ENCODE measurements around the gene COL9A3. TPM values are rescaled to one million over a fixed set of nuclear protein-coding genes. Genes with fewer than 3 reads are reported as not detected.
A peak's percentile ranks its signal among the peaks of the same experiment; 100 is the strongest.

COL9A3 gene
- total RNA-seq, 2 experiments from 2014 or later, result 0.45 TPM; not detected in 1

DNA sequence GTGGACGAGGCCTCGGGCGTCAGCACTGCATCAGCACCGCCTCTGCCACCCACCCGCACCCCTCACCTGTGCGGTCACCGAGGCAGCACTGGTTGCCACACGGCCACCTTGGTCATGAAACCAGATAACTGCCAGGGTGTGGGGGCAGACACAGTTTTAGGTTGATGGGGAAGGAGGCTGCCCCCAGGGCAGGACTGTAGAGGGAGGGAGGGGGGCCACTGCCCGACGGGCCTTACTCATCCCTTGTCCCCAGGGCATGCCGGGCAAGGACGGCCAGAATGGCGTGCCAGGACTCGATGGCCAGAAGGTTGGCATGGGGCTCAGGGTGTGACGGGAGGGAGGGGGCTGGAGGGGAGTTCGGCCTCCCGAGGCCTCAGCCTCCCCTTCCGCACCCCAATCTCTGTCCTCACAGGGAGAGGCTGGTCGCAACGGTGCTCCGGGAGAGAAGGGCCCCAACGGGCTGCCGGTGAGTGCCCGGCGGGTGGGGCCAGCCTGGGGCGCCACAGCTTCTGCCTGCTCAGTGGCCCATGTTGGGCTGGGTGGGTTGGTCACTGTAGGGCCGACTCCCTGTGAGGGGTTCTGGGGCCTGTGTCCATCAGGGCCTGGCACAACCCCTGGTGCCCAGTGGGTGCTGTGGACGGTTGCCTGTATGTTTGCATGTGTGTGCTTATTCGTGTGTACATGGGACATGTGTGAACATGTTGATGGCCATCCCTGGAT, 11.8 kb downstream of the COL9A3 start:
- H3K36me3 Mint-ChIP-seq, result no peaks in the 10 kb centered on the region
- no peak overlapping the region for H3K27ac Mint-ChIP-seq
- H3K27me3 Mint-ChIP-seq, result no peaks in the 10 kb centered on the region
- no peak overlapping the region for H3K4me3 Mint-ChIP-seq
- DNase-seq (no peak), ATAC-seq (no peak)
- no peaks in the 10 kb centered on the region for H3K9me3 Mint-ChIP-seq (ENCODE audit: low read depth)
- CTCF ChIA-PET, result no interaction called here
- peaks cover 9% of the 10 kb centered on the region for H3K4me1 Mint-ChIP-seq

DNA sequence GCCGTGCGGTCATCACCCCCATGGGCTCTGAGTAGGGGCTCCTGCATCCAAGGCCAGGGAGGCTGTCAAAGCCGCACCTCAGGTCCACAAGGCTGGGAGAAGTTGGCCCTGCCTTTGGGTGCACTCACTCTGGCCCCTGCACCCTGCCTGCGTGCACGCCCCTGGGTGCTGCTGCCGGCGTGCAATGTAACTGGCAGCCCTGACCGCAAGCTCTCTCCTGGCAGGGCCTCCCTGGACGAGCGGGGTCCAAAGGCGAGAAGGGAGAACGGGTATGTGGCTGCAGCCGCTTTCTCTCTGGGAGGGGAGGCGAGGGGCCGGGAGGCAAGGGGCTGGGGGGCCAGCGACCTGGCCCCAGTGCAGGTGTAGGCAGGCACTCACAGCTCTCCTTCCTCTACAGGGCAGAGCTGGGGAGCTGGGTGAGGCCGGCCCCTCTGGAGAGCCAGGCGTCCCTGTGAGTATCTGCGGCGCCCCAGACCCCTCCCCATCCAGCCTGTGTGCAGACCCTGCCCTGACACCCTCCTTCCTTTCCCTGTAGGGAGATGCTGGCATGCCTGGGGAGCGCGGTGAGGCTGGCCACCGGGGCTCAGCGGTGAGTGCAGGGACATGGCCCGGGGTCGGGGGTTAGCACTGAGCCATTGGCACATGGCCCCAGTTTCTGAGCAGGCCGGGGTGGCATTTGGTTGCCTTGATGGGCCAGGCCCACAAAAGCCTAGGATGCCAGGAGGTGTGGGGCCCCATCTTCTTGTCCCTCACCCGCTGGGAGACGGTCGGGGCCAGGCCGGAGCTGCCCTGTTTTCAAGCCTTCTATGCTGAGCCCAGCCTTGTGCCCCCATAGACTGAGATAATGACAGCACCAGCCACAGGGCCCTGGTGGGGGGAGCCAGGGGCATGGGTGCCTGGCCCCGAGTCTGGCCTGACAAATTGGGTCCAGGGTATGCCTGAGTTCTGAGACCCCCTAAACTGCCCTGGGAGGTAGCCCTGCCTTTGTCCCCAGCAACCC, 12.7 kb downstream of the COL9A3 start:
- ATAC-seq, result no peak
- Mint-ChIP-seq H3K4me3 (no peak overlapping the region), H3K36me3 (no peaks in the 10 kb centered on the region), H3K27me3 (no peaks in the 10 kb centered on the region), H3K9me3 (ENCODE audit: low read depth) (no peaks in the 10 kb centered on the region), H3K4me1 (peaks cover 9% of the 10 kb centered on the region), H3K27ac (no peak overlapping the region)
- DNase-seq, result no peak
- CTCF ChIA-PET, result no interaction called here

- no peaks in the 10 kb centered on the region for H3K9me3 Mint-ChIP-seq (ENCODE audit: low read depth)
- H3K4me1 Mint-ChIP-seq, result peaks cover 9% of the 10 kb centered on the region
- DNase-seq (no peak), ATAC-seq (no peak)
- no peak overlapping the region for H3K4me3 Mint-ChIP-seq
- no peak overlapping the region for H3K27ac Mint-ChIP-seq
- no peaks in the 10 kb centered on the region for H3K27me3 Mint-ChIP-seq
- H3K36me3 Mint-ChIP-seq, result no peaks in the 10 kb centered on the region
- CTCF ChIA-PET, result no interaction called here
Observed at GRCh38 chr20:62830251-62830650, 13.4 kb downstream of the COL9A3 start.

- CTCF ChIA-PET, result no interaction called here
- no peaks in the 10 kb centered on the region for H3K36me3 Mint-ChIP-seq
- no peak for ATAC-seq
- no peak for DNase-seq
- no peaks in the 10 kb centered on the region for H3K9me3 Mint-ChIP-seq (ENCODE audit: low read depth)
- H3K4me1 Mint-ChIP-seq, result peaks cover 9% of the 10 kb centered on the region
- no peaks in the 10 kb centered on the region for H3K27me3 Mint-ChIP-seq
- no peak overlapping the region for H3K4me3 Mint-ChIP-seq
- no peak overlapping the region for H3K27ac Mint-ChIP-seq
Observed at GRCh38 chr20:62830821-62831220, 14.0 kb downstream of the COL9A3 start.

GRCh38 chr20:62831361-62831788, 14.5 kb downstream of the COL9A3 start:
- Mint-ChIP-seq H3K27me3 (no peaks in the 10 kb centered on the region), H3K9me3 (ENCODE audit: low read depth) (no peaks in the 10 kb centered on the region), H3K36me3 (no peaks in the 10 kb centered on the region), H3K4me1 (peaks cover 9% of the 10 kb centered on the region), H3K4me3 (no peak overlapping the region), H3K27ac (no peak overlapping the region)
- no peak for DNase-seq
- no peak for ATAC-seq
- CTCF ChIA-PET, result interaction anchor here (1.2 kb wide), 2 partner anchors 15 to 23 kb away, joined by 3 to 4 read pairs; no protein-coding TSS in a partner anchor

DNA sequence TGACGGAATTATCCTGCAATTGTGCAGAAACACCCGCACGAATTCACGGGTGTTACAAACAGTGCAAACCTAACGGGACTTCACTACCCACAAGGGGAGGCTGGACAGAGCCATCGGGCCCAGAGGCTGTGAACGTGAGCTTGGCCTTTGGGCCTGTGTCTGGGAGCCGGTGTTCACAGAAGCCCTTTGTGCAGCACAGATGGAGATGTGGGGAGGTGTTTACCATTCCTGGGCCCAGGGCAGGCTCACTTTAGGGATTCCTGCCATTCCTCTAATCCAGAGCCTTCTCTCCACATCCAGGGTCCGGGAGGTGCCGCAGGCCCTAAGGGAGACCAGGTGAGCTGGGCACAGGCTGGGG, 15.0 kb downstream of the COL9A3 start:
- Mint-ChIP-seq H3K4me3 (no peak overlapping the region), H3K27ac (no peak overlapping the region), H3K36me3 (no peaks in the 10 kb centered on the region), H3K27me3 (no peaks in the 10 kb centered on the region), H3K4me1 (peaks cover 9% of the 10 kb centered on the region), H3K9me3 (ENCODE audit: low read depth) (no peaks in the 10 kb centered on the region)
- ATAC-seq (no peak), DNase-seq (no peak)
- CTCF ChIA-PET, result interaction anchor here (1.2 to 1.3 kb wide), 3 partner anchors 13 to 23 kb away, joined by 3 to 4 read pairs (median 3); no protein-coding TSS in a partner anchor

- Mint-ChIP-seq H3K27ac (no peak overlapping the region), H3K9me3 (ENCODE audit: low read depth) (no peaks in the 10 kb centered on the region), H3K36me3 (no peaks in the 10 kb centered on the region), H3K4me3 (no peak overlapping the region), H3K27me3 (no peaks in the 10 kb centered on the region), H3K4me1 (peaks cover 9% of the 10 kb centered on the region)
- DNase-seq, result peak; percentile 75
- peak; percentile 86 for ATAC-seq
- CTCF ChIA-PET, result interaction anchor here (1.2 to 1.3 kb wide), 3 partner anchors 12 to 24 kb away, joined by 3 to 4 read pairs (median 3); no protein-coding TSS in a partner anchor
Observed at GRCh38 chr20:62832212-62832922, 15.5 kb downstream of the COL9A3 start.

DNA sequence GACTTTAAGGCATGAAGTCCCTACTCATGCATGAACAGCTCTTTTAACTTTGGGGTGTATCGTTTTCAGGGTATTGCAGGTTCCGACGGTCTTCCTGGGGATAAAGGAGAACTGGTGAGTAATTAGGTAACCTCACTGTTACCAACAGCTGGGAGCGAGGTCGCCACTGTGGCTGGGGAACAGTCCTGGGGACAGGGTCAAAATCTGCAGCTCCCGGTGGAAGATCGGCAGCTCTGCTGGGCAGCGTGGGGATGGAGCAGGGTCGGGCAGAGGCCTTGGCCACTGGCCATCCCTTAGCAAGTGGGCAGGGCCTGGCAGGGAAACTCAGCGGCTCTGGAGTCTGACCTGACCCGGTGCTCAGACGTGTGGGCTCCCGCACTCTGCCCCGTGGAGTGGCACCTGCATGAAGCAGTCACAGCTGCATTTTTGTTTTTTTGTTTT, 16.1 kb downstream of the COL9A3 start:
- H3K4me3 Mint-ChIP-seq, result no peak overlapping the region
- no peak overlapping the region for H3K27ac Mint-ChIP-seq
- H3K36me3 Mint-ChIP-seq, result no peaks in the 10 kb centered on the region
- CTCF ChIA-PET, result interaction anchor here (1.3 kb wide), 1 partner anchor 12 kb away, joined by 3 read pairs; no protein-coding TSS in a partner anchor
- H3K27me3 Mint-ChIP-seq, result no peaks in the 10 kb centered on the region
- DNase-seq (no peak), ATAC-seq (no peak)
- H3K4me1 Mint-ChIP-seq, result peaks cover 9% of the 10 kb centered on the region
- no peaks in the 10 kb centered on the region for H3K9me3 Mint-ChIP-seq (ENCODE audit: low read depth)

DNA sequence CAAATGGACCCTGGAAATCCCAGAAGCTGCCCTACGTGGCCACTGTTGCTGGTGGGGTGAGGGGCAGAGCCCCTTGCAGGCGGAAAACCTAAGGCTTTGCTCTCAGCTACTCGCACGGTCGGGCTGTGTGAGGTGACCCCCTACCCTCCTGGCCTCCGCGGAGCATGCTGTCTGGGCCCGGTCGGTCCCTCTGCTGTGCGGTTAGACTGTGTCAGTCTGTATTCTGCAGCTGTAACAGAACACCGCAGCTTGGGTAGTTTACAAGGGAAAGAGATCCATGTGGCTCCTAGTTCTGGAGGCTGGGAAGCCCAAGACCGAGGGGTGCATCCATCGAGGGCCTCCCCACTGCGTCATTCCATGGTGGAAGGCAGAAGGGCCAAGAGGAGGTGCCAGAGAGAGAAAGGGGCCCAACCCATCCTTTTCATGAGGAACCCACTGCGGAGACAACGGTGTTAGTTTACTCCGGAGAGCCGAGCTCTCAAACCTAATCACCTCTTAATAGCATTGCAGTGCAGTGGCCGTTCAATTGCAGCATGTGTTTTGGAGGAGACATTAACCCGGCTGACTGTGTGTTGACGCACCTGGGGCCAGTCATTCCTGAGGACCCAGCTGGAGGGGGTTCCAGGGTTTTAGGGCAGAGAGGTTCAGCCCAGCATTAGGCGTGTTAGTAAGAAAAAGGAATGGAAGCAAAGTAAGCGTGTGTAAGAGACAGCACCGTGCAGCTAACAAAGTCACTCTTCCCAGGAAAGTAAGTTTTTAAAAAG, 18.3 kb downstream of the COL9A3 start:
- CTCF ChIA-PET, result no interaction called here
- no peak for ATAC-seq
- Mint-ChIP-seq H3K36me3 (no peaks in the 10 kb centered on the region), H3K9me3 (ENCODE audit: low read depth) (no peaks in the 10 kb centered on the region), H3K4me3 (no peak overlapping the region), H3K4me1 (peaks cover 9% of the 10 kb centered on the region), H3K27me3 (no peaks in the 10 kb centered on the region), H3K27ac (no peak overlapping the region)
- DNase-seq, result no peak

- Mint-ChIP-seq H3K4me3 (no peak overlapping the region), H3K9me3 (ENCODE audit: low read depth) (no peaks in the 10 kb centered on the region), H3K27me3 (no peaks in the 10 kb centered on the region), H3K4me1 (peaks cover 9% of the 10 kb centered on the region), H3K27ac (no peak overlapping the region), H3K36me3 (no peaks in the 10 kb centered on the region)
- no peak for ATAC-seq
- no peak for DNase-seq
- CTCF ChIA-PET, result no interaction called here
Observed at GRCh38 chr20:62835931-62836861, 19.3 kb downstream of the COL9A3 start.

- no peak for DNase-seq
- no peaks in the 10 kb centered on the region for H3K27me3 Mint-ChIP-seq
- H3K27ac Mint-ChIP-seq, result no peak overlapping the region
- ATAC-seq, result no peak
- CTCF ChIA-PET, result no interaction called here
- peaks cover 9% of the 10 kb centered on the region for H3K4me1 Mint-ChIP-seq
- H3K36me3 Mint-ChIP-seq, result no peaks in the 10 kb centered on the region
- no peak overlapping the region for H3K4me3 Mint-ChIP-seq
- H3K9me3 Mint-ChIP-seq (ENCODE audit: low read depth), result no peaks in the 10 kb centered on the region
Observed at GRCh38 chr20:62836967-62837490, 20.2 kb downstream of the COL9A3 start.

DNA sequence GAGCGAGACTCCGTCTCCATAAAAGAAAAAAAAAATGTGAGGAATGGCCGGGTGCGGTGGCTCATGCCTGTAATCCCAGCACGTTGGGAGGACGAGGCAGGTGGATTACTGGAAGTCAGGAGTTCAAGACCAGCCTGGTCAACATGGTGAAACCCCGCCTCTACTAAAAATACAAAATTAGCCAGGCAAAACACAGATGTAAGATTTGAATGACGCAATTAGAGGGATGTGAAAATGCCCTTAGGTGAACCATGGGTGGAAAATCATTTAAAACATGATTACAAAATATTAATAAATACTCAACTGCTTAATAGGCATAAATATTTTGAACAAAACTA, 20.9 kb downstream of the COL9A3 start:
- CTCF ChIA-PET, result no interaction called here
- H3K4me3 Mint-ChIP-seq, result no peak overlapping the region

More for the DNA sequence above, 20.9 kb downstream of the COL9A3 start:
- Mint-ChIP-seq H3K27ac (no peak overlapping the region), H3K36me3 (no peaks in the 10 kb centered on the region), H3K27me3 (no peaks in the 10 kb centered on the region), H3K4me1 (peaks cover 3% of the 10 kb centered on the region), H3K9me3 (ENCODE audit: low read depth) (no peaks in the 10 kb centered on the region)
- no peak for DNase-seq
- no peak for ATAC-seq
